Measurements from ENCODE around the gene TKTL1. TPM values are rescaled to one million over a fixed set of nuclear protein-coding genes. Genes with fewer than 3 reads are reported as not detected.

Gene TKTL1
- total and polyA plus RNA-seq, 2 of the 8 experiments (the other 6 are each of a cell fraction or from before 2014, with no cell fraction given) = 0.05 TPM; not detected in 1

GRCh38 chrX:154352012-154352401 lies 56.4 kb downstream of the TKTL1 start:
- Histone ChIP-seq H3K18ac (ENCODE audit: extremely low read depth, low read length) (no peak overlapping the region), H3K4me3 (ENCODE audit: extremely low read depth in 1 of 4, insufficient read depth in 2 of 4, low read depth in 3 of 4, low read length in 4 of 4) (no peak overlapping the region), H3K23ac (ENCODE audit: insufficient read length) (no peak overlapping the region), H3K14ac (ENCODE audit: insufficient read length) (no peak overlapping the region), H2AK5ac (ENCODE audit: low read depth, low read length) (no peak overlapping the region), H2BK20ac (ENCODE audit: low read length) (no peak overlapping the region), H3K4me2 (ENCODE audit: insufficient read depth in 1 of 2, low read depth in 2 of 2, low read length in 2 of 2) (no peak overlapping the region), H3K9me3 (ENCODE audit: insufficient read depth in 2 of 2, low read depth in 1 of 2, low read length in 1 of 2) (no peaks in the 10 kb centered on the region), H4K5ac (ENCODE audit: insufficient read length, low read depth, low read length) (no peak overlapping the region), H2BK15ac (ENCODE audit: low read length) (no peak overlapping the region), H3K4me1 (replicated peaks in 1 of 4; ENCODE audit: control insufficient read depth in 3 of 4, insufficient read depth in 4 of 4, low read length in 3 of 4) (no peaks in the 10 kb centered on the region), H3K27me3 (replicated peaks in 1 of 4; ENCODE audit: control insufficient read depth in 3 of 4, extremely low read depth in 1 of 4, insufficient read depth in 3 of 4, low read length in 3 of 4) (no peaks in the 10 kb centered on the region), H3K9ac (replicated peaks in 1 of 4; ENCODE audit: extremely low read depth in 1 of 4, low read depth in 3 of 4, low read length in 3 of 4) (no peak overlapping the region), H3K36me3 (ENCODE audit: control insufficient read depth in 2 of 4, insufficient read depth in 4 of 4, low read length in 3 of 4) (peaks cover 31 to 89% (median 70%) of the 10 kb centered on the region in 4 experiments), H2BK120ac (replicated peaks; ENCODE audit: low read depth, low read length) (no peak overlapping the region), H2BK5ac (ENCODE audit: low read depth, low read length) (no peak overlapping the region), H3K4ac (replicated peaks; ENCODE audit: insufficient read length, low read depth, low read length) (no peak overlapping the region), H2BK12ac (ENCODE audit: low read depth, low read length) (no peak overlapping the region), H3K27ac (ENCODE audit: low read depth, low read length) (no peak overlapping the region), H4K8ac (ENCODE audit: extremely low read depth, insufficient read depth, low read length) (no peak overlapping the region), H3K79me2 (ENCODE audit: control insufficient read depth in 1 of 2, insufficient read depth in 2 of 2, low read length in 2 of 2) (no peaks in the 10 kb centered on the region), H4K91ac (replicated peaks; ENCODE audit: insufficient read length, low read length) (no peak overlapping the region), H4K20me1 (replicated peaks in 1 of 2; ENCODE audit: control insufficient read depth in 1 of 2, insufficient read depth in 2 of 2, low read length in 2 of 2) (peaks cover 0 to 26% of the 10 kb centered on the region in 2 experiments), H3K79me1 (ENCODE audit: low read depth, low read length) (no peaks in the 10 kb centered on the region), H2AFZ (ENCODE audit: low read length) (no peak overlapping the region), H3K56ac (replicated peaks; ENCODE audit: insufficient read length, low read depth, low read length) (no peak overlapping the region), H3K23me2 (ENCODE audit: low read depth, low read length) (no peaks in the 10 kb centered on the region)
- POLR2A ChIA-PET (ENCODE audit: partially characterized antibody) = interaction anchor here (5.7 to 15.6 kb wide), 2 partner anchors 14 to 47 kb away, joined by 36 to 348 read pairs; partner anchors contain the start of gene RPL10
- 87% methylated on average over 3 of the region's 14 CpGs; no CpG with 5 or more reads in 1 of the 2 experiments for WGBS, 2 experiments (ENCODE audit: extremely low coverage in 1 of 2, insufficient coverage in 1 of 2, insufficient read length in 1 of 2, insufficient replicate concordance in 2 of 2, low coverage in 1 of 2, low lambda C conversion rate in 2 of 2, missing lambda C conversion rate in 1 of 2)
- no peak for DNase-seq (ENCODE audit: low read depth in 1 of 2, low spot score in 2 of 2)
- CTCF ChIA-PET (ENCODE audit: partially characterized antibody) = no interaction called here
- no peak for FAIRE-seq
- TF ChIP-seq CBX5 (IDR thresholded peaks at IDR 0.05; ENCODE audit: low read depth, low read length) = no peak
- TF ChIP-seq TEAD4 (IDR thresholded peaks at IDR 0.05; ENCODE audit: low read depth, low read length) = no peak
- TF ChIP-seq PHF8 (conservative IDR thresholded peaks at IDR 0.05; ENCODE audit: low read depth, low read length) = no peak
- no peak for TF ChIP-seq EP300 (IDR thresholded peaks at IDR 0.05; ENCODE audit: borderline replicate concordance in 1 of 2, low read depth in 2 of 2, low read length in 2 of 2)
- no peak for TF ChIP-seq RAD21 (IDR thresholded peaks at IDR 0.05 in 1 of 2, conservative IDR thresholded peaks at IDR 0.05 in 1 of 2; ENCODE audit: low read depth in 2 of 2, low read length in 2 of 2)
- TF ChIP-seq TAF1 (IDR thresholded peaks at IDR 0.05; ENCODE audit: low read depth, low read length) = no peak
- TF ChIP-seq EGR1 (IDR thresholded peaks at IDR 0.05; ENCODE audit: borderline replicate concordance, low read depth, low read length) = no peak
- TF ChIP-seq TCF12 (IDR thresholded peaks at IDR 0.05; ENCODE audit: low read depth, low read length) = no peak
- no peak for TF ChIP-seq POU5F1 (IDR thresholded peaks at IDR 0.05; ENCODE audit: low read depth, low read length)
- no peak for TF ChIP-seq POLR2A (IDR thresholded peaks at IDR 0.05; ENCODE audit: control extremely low read depth in 1 of 2, low read depth in 2 of 2, low read length in 2 of 2)
- TF ChIP-seq ATF3 (IDR thresholded peaks at IDR 0.05; ENCODE audit: insufficient read depth, low read depth, low read length) = no peak
